ENCODE data around the gene CLEC17A.
"Not testable (repeated sequence)": the region's sequence is repeated elsewhere in the genome, so short reads cannot be mapped to it uniquely, and the experiment has no call there.

Gene CLEC17A

GRCh38 chr19:14559916-14560775 is 22.7 kb upstream of the CLEC17A start:
- no peak for DNase-seq

- no peak for DNase-seq
Measured at GRCh38 chr19:14560776-14561108, 22.1 kb upstream of the CLEC17A start.

- no peak for DNase-seq
Measured at GRCh38 chr19:14561249-14561648, 21.6 kb upstream of the CLEC17A start.

GRCh38 chr19:14561847-14562351 is 21.0 kb upstream of the CLEC17A start:
- DNase-seq = no peak

GRCh38 chr19:14562660-14563589 is 20.0 kb upstream of the CLEC17A start:
- no peak for DNase-seq

- DNase-seq = no peak
Measured at GRCh38 chr19:14563590-14563926, 19.3 kb upstream of the CLEC17A start.

GRCh38 chr19:14563989-14564651 is 18.8 kb upstream of the CLEC17A start:
- DNase-seq = peak; percentile 88

- DNase-seq = not testable (repeated sequence)
Measured at GRCh38 chr19:14564652-14565297, 18.1 kb upstream of the CLEC17A start.

- DNase-seq = no peak
Measured at GRCh38 chr19:14565298-14565679, 17.6 kb upstream of the CLEC17A start.

- no peak for DNase-seq
Measured at GRCh38 chr19:14565765-14566711, 16.8 kb upstream of the CLEC17A start.

GRCh38 chr19:14566712-14567077 is 16.2 kb upstream of the CLEC17A start:
- no peak for DNase-seq

GRCh38 chr19:14567079-14567478 is 15.8 kb upstream of the CLEC17A start:
- no peak for DNase-seq

GRCh38 chr19:14570864-14571527 is 11.9 kb upstream of the CLEC17A start:
- DNase-seq = no peak

GRCh38 chr19:14571695-14572490 is 11.0 kb upstream of the CLEC17A start, which contains the start of gene NDUFB7:
Gene NDUFB7 (minus strand): TSS chr19:14572066. CDS start chr19:14572000, 66 bp downstream.
- DNase-seq = peak; percentile 90

- DNase-seq = no peak
Measured at GRCh38 chr19:14575428-14575980, 7.4 kb upstream of the CLEC17A start.

GRCh38 chr19:14576363-14576762 is 6.5 kb upstream of the CLEC17A start:
- DNase-seq = no peak

GRCh38 chr19:14577264-14577663 is 5.6 kb upstream of the CLEC17A start:
- DNase-seq = no peak

- no peak for DNase-seq
Measured at GRCh38 chr19:14577885-14578427, 4.9 kb upstream of the CLEC17A start.

GRCh38 chr19:14580623-14581237 is 2.2 kb upstream of the CLEC17A start:
- DNase-seq = no peak

Measured in activated CD8-positive, alpha-beta memory T cell treated with anti-CD3 and anti-CD28 coated beads, Interleukin-2, amount 50 U/mL, for 48 hours (primary cell).